ENCODE data around the gene UCN.
"Not testable (repeated sequence)": the region's sequence is repeated elsewhere in the genome, so short reads cannot be mapped to it uniquely, and the experiment has no call there.

The UCN gene

GRCh38 chr2:27313882-27314645 lies 5.8 kb upstream of the UCN start:
- no peak for DNase-seq

DNA sequence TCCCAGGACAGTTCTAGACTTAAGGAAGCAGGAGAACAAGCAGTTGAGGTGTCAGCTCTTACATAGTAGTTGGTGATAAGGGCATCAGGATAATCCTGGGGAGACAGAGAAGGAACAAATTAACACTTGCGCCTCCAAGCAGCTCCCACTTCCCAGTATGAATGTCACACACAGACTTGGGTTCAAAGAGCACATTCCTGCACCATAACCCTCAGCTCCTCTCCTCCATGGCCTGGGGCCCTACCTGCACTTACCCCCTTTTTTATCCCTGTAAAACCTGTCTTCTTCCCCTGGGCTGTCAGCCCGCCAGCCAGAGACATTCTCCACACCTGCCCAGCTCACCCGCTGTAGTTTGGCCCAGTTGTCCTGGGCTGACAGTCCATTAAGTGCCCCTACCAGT lies 3.9 kb upstream of the UCN start:
- DNase-seq: no peak

GRCh38 chr2:27309651-27310050 lies 1.4 kb upstream of the UCN start:
- no peak for DNase-seq

DNA sequence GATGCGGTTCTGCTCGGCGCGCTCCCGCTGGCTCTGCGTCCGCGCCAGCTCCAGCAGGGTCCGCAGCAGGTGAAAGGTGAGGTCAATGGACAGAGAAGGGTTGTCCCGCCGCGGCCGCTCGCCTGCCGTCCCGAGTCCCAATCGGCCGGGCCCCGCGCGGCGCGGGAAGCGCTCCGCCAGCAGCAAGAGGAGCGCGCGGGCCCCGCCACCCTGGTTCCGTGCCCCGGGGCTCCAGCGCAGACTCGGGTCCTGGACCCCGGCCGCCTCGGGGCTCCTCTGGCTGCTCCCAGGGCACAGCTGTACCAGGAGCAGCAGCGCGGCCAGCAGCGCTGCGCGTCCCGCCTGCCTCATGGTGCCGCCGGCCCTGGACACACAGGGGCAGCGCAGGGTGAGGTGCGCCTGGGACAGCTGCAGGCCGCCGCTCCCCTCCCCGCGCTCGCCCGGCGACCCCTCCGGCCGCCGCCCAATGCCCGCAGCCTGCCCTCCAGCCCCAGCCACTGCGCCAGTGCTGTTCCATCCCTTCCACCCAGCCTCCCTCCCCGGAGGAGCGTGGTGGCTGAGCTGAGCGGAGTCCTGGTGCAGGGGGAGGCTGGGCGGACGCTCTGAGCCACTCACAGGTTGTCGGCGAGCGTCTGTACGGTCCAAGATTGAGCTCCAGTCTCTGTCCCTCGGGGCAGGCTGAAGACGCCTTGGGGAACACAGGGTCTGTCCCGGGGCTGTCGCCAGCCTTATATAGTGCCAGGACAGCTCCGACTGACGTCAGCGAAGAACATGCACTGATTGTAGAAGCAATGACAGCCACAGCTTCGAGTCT lies 493 bp downstream of the UCN start:
- DNase-seq: no peak

- DNase-seq: no peak
Measured at GRCh38 chr2:27307287-27307544, 1.0 kb downstream of the UCN start.

GRCh38 chr2:27306573-27307286 lies 1.5 kb downstream of the UCN start:
- DNase-seq: peak; percentile 28

DNA sequence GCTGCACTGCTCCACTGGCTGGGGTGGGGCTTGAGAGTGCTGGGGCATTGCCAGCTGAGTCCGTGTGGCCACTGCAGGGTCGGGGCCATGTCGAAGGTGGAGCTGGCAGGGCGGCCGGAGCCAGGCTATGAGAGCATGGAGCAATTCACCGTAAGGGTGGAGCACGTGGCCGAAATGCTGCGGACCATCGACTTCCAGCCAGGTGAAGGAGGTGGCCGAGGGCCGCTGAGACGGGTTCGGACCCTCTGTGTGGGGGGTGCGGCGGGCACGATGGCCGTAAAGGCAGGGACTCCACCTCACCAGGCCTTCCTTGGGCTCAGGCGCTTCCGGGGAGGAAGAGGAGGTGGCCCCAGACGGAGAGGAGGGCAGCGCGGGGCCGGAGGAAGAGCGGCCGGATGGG lies 2.1 kb downstream of the UCN start:
- no peak for DNase-seq

DNA sequence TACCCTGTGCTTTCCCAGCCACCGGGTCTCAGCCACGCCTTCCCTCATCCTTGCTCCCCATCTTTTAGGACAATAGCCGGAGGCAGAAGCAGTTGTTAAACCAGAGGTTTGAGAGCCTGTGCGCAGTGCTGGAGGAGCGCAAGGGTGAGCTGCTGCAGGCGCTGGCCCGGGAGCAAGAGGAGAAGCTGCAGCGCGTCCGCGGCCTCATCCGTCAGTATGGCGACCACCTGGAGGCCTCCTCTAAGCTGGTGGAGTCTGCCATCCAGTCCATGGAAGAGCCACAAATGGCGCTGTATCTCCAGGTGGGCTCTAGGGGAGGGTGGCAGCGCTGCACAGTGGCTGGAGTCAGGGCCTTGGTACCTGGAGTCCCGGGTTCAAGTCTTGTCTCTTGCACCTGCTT lies 2.7 kb downstream of the UCN start:
- no peak for DNase-seq

DNA sequence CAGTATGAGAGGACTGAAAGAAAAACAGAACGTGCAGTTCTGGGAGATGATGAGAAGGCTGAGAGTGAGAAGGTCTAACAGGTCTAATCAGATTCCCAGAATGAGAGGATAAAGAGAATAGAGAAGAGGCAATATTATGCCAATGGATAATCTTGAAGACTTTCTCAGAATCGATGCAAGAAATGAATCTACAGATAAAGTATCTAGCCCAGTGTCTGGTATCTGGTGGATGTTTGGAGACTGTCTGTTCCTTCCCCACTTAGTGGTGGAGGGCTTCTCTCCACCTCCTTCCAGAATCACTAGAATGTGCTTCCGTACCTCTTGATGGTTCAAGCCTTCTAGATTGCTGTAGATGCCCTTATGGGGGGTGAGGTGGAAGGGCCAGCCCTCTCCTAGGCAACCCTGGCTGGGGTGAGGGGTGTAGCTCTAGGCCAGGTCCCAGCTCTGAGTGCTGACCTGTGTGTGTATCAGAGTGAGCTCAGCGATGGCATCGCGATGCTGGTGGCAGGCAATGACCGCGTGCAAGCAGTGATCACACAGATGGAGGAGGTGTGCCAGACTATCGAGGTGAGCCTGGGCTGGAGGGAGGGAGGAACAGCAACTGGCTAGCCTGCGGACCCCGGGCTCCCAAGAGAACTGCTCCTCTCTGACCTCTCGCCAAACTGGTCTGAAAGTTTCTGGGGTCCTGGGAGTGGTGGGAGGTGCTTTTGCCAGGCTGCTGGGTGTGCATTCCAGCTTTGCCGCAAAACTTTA lies 3.6 kb downstream of the UCN start:
- no peak for DNase-seq

DNA sequence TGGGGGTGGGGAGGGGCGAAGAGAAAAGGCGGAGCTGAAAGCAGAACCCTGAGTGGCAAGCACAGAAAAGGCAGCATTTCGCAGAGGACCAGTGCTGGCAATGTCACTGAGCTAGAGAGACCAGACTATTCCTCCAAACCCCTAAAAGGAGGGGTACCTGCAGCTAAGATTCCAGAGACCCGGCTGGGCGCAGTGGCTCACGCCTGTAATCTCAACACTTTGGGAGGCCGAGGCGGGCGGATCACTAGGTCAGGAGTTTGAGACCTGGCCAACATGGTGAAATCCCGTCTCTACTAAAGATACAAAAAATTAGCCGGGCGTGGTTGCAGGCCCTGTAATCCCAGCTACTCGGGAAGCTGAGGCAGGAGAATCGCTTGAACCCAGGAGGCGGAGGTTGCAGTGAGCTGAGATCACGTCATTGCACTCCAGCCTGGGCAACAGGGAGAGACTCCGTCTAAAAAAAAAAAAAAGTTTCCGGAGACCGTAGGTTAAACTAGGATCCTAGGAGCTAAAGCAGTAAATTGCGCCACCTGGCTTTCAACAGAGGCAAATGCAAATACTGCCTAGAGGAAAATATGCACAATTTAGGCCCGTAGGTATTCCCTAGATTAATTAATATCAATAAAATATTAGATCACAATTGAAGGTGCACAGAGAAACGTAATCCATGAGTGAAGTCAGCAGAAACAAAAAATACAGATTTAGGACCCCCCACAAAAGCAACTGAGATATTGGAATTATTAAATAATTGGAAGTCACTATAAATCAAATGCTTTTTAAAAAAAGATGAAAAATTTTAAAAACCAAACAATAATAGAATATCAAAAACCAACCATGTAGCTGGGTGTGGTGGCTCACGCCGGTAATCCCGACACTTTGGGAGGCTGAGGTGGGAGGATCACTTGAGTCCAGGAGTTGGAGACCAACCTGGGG lies 4.9 kb downstream of the UCN start:
- peak; percentile 68 for DNase-seq

DNA sequence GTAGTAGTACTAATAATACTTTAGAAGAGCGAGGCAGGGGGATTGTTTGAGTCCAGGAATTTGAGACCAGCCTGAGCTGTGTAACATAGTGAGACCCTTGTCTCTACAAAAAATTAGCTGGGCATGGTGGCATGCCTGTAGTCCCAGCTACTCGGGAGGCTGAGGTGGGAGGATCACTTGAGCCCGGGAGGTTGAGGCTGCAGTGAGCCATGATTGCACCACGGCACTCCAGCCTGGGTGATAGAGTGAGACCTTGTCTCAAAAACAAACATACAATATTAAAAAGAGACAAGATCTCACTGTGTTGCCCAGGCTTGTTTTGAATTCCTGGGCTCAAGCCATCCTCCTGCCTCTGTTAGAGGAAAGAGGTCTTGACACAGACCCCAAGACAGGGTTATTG lies 7.6 kb downstream of the UCN start:
- DNase-seq: not testable (repeated sequence)

DNA sequence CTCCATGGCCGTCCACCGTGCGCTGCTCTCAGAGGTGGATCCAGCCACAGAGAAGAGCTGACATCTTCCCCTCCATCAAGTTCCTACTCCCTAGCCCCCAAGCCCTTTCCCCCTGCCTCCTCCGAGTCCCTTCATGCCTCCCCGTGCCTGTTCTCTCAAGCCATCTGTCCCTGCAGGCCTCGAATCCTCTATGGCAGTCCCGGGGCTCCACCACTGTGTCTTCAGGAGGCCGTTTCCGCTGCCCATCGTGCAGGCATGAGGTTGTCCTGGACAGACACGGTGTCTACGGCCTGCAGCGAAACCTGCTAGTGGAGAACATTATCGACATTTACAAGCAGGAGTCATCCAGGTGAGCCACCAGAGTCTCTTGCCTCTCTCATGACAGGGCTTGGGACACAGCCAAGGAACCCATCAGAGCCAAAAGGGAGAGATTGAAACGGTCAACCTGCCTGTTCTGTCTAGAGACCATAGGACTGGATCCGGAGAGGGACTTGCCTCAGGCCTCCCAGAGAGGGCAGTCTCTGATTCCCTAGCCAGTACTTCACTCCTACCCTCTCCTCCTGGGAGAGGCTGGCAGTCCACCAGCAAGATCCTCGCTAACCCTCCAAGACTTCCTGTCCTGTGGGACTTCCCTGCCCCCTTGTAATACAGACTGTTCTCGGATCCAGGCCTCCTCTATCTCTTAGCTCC lies 9.7 kb downstream of the UCN start:
- DNase-seq: no peak

DNA sequence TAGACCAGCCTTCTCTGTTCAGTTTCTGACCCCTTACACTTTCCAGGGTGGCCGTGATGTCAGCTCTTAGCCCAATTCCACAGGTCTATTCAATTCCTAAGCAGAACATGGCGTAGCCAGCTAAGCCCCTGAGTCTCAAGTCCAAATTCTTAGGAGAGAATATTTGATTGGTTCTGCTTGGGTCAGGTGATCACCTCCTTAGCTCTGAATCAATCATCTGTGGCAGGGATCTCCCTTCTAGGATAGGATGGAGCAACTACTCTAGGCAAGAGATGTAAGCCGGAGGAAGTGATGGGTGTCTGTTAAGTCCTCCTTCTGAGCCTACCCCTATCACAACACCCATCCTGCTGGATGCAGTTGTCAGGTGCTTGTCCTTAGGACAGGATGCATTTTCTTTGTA lies 11.1 kb downstream of the UCN start:
- DNase-seq: no peak

- DNase-seq: no peak
Measured at GRCh38 chr2:27296481-27296880, 11.8 kb downstream of the UCN start.

DNA sequence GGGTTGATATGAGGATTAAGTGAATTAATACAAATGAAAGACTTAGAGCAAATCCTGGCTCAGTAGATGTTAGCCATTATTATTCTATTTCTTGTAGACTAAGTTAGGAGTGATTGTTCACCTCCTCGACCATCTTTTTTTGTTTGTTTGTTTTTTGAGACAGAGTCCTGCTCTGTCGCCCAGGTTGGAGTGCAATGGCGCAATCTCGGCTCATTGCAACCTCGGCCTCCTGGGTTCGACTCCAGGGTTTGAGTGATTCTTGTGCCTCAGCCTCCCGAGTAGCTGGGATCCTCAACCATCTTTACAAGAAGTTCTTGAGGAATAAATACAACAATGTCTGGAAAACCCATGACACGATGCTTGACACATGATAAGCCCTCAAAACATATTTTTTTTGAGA lies 13.3 kb downstream of the UCN start:
- no peak for DNase-seq

DNA sequence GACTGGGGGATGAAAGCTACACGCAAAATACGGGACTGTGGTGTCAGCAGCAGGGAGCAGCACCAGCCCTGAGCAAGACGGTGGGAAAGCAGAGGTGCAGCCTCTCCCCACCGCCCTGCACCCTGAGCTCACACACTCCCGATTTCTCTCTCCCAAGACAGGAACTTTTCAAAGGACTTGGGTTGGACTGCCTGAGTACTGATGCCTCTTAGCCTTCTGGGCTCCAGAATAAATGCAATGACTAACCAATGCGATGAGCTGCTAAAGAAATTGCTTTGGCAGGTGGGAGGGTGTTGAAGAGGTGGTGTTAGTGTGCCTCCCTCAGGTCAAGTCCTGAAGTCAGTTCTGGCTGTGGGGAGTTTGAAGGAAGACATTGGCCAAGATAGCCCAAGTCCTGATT lies 16.4 kb downstream of the UCN start:
- DNase-seq: no peak

DNA sequence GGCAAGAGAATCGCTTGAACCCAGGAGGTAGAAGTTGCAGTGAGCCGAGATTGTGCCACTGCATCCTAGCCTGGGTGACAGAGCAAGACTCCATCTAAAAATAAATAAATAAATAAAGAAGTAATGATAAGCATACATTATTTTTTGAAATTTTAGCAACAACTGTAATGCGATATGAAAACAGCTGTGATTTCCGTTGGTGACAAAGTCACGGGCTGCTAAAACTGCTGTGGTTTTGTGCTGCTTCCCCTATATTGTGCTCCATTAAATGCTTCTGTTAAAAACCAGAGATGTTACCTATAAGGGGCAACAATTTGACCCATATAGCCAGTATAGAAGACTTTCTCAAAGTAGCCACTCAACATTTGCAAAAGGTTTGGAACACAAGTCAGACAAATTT lies 17.7 kb downstream of the UCN start:
- DNase-seq: no peak

DNA sequence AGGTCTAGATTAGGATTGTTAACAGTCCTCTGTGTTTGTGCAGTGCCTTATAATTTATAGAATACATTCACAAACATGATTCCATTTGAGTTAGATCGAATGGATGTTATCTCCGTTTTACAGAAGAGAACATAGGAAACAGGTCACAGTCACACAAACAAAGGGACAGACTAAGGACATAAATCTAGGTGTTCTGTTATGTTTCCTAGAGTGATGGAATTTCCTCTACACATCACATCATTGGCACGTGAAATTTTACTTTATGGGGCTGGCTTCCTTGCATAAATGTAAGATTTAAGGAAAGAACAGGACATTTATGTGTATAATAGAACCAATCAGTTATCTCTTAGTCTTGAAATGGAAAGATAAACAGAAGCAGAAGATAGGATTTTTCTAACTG lies 19.6 kb downstream of the UCN start:
- DNase-seq: no peak

- DNase-seq: no peak
Measured at GRCh38 chr2:27285481-27285880, 22.8 kb downstream of the UCN start.

DNA sequence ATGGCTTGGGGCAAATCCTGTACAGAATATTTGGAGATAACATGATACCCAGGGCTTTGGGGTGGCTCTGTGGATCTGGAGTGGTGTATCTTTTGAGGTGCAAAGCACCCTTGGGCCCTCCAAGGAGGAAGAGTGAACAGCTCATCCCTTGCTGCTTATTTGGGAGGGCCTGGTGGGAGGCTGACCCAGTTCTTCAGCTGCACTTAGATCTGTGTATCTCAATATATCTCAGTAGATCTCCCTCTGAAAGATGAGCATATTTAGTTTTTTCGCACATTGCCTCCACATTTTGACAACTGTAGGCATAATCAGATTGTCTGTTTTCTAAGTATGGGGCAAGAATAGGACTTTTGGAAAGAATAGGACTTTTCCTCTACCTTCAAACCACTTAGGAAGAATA lies 23.2 kb downstream of the UCN start:
- no peak for DNase-seq

DNA sequence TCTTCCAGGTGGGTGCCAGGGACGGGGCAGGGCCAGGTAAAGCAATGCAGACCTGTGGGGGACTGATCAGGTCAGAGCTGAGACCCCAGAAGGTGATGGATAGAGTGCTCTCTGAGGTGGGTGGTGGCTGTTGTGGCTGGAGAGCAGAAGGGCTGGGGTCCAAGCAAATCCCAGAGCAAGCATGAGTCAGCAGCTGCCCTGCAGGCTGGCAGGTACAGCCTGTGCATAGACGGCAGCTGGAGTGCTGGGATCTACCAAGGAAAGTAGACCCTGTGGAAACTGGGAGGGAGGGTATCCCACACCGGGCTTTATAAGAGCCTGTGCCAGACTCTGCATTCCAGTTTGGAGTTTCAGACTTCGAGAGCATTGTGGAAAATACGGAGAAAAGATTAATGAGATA lies 25.4 kb downstream of the UCN start:
- DNase-seq: no peak
